Right cardiac atrium (tissue), 5 donors: ENCODE results near the gene AGBL4. TPM values are rescaled to one million over a fixed set of nuclear protein-coding genes. Genes with fewer than 3 reads are reported as not detected.
"Not testable (repeated sequence)": the region's sequence is repeated elsewhere in the genome, so short reads cannot be mapped to it uniquely, and the experiment has no call there.

ENCODE experiments used
- ATAC-seq, 2 donors: fragments of 200-7000 bp; cut with Tn5 transposase; one replicate each; pipeline versions ENCODE4 v1.8.0 to v1.9.1; 2020; ENCODE audit warnings: moderate library complexity in 2 of 2, mild to moderate bottlenecking in 1 of 2
- DNase-seq, 3 donors: peaks; one replicate each; pipeline ENCODE4 v3.0.0-alpha.2; 2020
- H3K27ac ChIP-seq: one replicate; pipeline ENCODE4 v1.5.1; 2013; ENCODE audit warnings: mild to moderate bottlenecking, low read length, control low read depth, moderate library complexity
- H3K27me3 ChIP-seq: one replicate; pipeline ENCODE4 v1.6.1; 2013; ENCODE audit not compliant: control insufficient read depth, insufficient read depth
- H3K4me1 ChIP-seq: one replicate; pipeline ENCODE4 v1.6.1; 2013; ENCODE audit warnings: low read length; ENCODE audit not compliant: control insufficient read depth, insufficient read depth
- H3K4me3 ChIP-seq: one replicate; pipeline ENCODE4 v1.5.1; 2013; ENCODE audit warnings: low read length, control low read depth
- H3K9me3 ChIP-seq: one replicate; pipeline ENCODE4 v1.6.1; 2013; ENCODE audit warnings: low read length; ENCODE audit not compliant: control insufficient read depth
- WGBS: extraction: QIAGEN DNeasy Blood & Tissue Kit; methylation state at CpG from one replicate; pipeline ENCODE4 v1.1.7; 2013; 5-methylcytosine and 5-hydroxymethylcytosine counted together
- intact Hi-C, 4 donors: fragments of 100-400 bp; cut with DNase I; formaldehyde crosslinking; loops; one replicate each; pipeline versions ENCODE4 v1.11.0 to v1.14.0; 2022 to 2023
- polyA plus RNA-seq: library from polyadenylated mRNA; stranded (reverse); fragments of 200-250 nt; gene quantifications from one replicate; pipeline ENCODE4 v1.2.3, GENCODE V29; 2013
- total RNA-seq, 4 donors: library from RNA; stranded (reverse); fragmentation: NEBNext Ultra II Directional; extraction: Animal tissue kit (Norgen Biotek cat#: 25700); gene quantifications; one replicate each; pipeline ENCODE4 v1.2.1, GENCODE V29; 2021
- donor health status: healthy with polysubstance abuse.
- donor health status: DM: no; HTN: yes; CAD: no.
- donor health status: DM: no; HTN: no; CAD: no.
- donor health status: DM: no; HTN: yes; CAD: no; lungs with severe emphysema.
- donor health status: DM: yes; HTN: yes; CAD: no.

AGBL4 gene
- total and polyA plus RNA-seq, 5 donors: 1.1 to 4.3 (median 4.0) TPM

GRCh38 chr1:48532976-48533375, 1490.8 kb downstream of the AGBL4 start:
- no peak for ATAC-seq
- H3K4me1 ChIP-seq: no peaks in the 10 kb centered on the region
- intact Hi-C loops: no loop called here
- H3K27me3 ChIP-seq: no peaks in the 10 kb centered on the region
- WGBS: 49% methylated on average over 1 of the region's 1 CpG
- H3K4me3 ChIP-seq: no peak overlapping the region
- H3K9me3 ChIP-seq: no peaks in the 10 kb centered on the region
- no peak for DNase-seq
- H3K27ac ChIP-seq: no peak overlapping the region

- DNase-seq (peak in 2 of 3 donors; percentile 51 to 57), ATAC-seq (peak in 1 of 2 donors; percentile 35)
- intact Hi-C loops: no loop called here
- Histone ChIP-seq H3K4me1 (no peaks in the 10 kb centered on the region), H3K27me3 (no peaks in the 10 kb centered on the region), H3K4me3 (no peak overlapping the region), H3K9me3 (no peaks in the 10 kb centered on the region), H3K27ac (no peak overlapping the region)
- WGBS: 3% methylated on average over 2 of the region's 2 CpGs
These were observed 1492.9 kb downstream of the AGBL4 start for GRCh38 chr1:48530727-48531351.

GRCh38 chr1:48527051-48527450, 1496.7 kb downstream of the AGBL4 start:
- no peak for DNase-seq
- no peaks in the 10 kb centered on the region for H3K4me1 ChIP-seq
- no peak for ATAC-seq
- H3K4me3 ChIP-seq: no peak overlapping the region
- H3K27ac ChIP-seq: no peak overlapping the region
- intact Hi-C loops: no loop called here
- H3K27me3 ChIP-seq: no peaks in the 10 kb centered on the region
- 79% methylated on average over 5 of the region's 5 CpGs for WGBS
- no peaks in the 10 kb centered on the region for H3K9me3 ChIP-seq

DNA sequence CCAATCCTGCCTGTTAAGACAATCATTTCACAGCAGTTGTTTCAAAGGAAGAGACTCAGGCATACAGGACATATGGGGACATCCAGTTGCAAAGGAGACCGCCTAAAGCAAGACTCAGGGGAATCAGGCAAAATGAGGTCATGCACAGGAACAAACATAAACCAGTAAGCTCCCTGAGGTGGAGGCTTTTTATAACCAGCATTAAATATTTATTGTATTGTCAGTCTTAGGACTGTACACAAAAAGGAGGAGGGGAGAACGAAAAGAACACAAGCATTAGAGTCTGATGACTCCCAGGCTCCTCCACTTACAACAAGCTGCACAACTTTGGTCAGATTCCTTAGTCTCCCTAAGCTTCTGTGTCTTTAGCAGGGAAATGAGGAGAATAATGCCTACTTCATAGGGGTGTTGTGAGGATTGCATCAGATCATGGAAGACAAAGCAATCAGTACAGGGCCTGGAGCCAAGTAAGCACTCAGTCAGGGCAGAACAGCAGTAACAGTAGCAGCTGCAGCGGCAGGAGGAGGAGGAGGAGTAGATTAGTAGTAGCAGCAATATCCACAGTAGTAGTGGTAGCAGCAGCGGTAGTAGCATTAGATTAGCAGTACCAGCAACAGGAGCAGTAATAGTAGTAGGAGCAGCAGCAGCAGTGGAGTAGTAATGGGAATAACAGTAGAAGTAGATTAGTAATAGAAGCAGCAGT, 1497.6 kb downstream of the AGBL4 start:
- ATAC-seq (peak; percentile 72 to 81), DNase-seq (peak in 2 of 3 donors; percentile 43 to 67)
- intact Hi-C loops: no loop called here
- Histone ChIP-seq H3K27me3 (no peaks in the 10 kb centered on the region), H3K4me3 (no peak overlapping the region), H3K27ac (no peak overlapping the region), H3K9me3 (no peaks in the 10 kb centered on the region), H3K4me1 (no peaks in the 10 kb centered on the region)
- WGBS: 56% methylated on average over 4 of the region's 4 CpGs

DNA sequence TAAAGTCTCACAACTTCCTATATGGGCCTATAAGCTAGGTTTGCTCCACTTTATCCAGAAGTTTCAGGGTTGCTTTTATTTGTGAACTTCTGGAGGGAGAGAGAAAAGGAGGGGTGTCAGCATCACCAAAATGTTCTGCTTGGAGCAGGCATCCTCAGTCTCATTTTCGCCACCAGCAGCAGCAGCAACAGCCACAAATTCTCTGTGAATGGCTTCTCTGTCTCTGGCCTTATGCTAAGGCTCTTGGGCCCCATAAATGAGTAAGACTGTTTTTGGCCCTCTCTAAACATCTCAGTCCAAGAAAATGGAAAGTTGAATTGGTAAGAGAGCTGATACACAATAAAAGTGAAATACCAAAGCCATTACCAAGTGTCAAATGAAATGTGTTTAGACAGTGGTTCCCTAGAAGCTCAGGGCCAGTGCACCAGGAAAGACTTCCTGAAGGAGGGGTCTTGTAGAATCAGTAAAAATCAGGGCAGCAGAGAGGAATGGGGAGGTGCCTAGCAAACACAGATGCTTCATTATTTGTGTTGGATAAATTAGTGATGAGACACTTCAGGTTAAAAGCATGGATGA, 1498.8 kb downstream of the AGBL4 start:
- intact Hi-C loops: no loop called here
- Histone ChIP-seq H3K4me1 (no peaks in the 10 kb centered on the region), H3K27ac (no peak overlapping the region), H3K9me3 (no peaks in the 10 kb centered on the region), H3K4me3 (no peak overlapping the region), H3K27me3 (no peaks in the 10 kb centered on the region)
- WGBS: 80% methylated on average over 1 of the region's 1 CpG
- DNase-seq (no peak), ATAC-seq (no peak)

GRCh38 chr1:48523558-48523957, 1500.2 kb downstream of the AGBL4 start:
- intact Hi-C loops: no loop called here

DNA sequence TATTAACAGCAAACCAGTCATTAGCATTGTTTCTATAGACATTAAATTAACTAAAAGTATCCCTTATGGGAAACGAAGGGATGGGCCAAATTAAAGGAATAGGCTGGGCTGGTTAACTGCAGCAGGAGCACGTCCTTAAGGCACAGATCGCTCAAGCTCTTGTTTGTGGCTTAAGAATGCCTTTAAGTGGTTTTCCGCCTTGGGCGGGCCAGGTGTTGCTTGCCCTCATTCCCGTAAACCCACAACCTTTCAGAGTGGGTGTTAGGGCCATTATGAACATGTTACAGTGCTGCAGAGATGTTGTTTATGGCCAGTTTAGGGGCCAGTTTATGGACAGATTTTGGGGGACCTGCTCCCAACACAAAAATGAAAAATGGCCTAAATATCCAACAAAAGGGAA, 1503.9 kb downstream of the AGBL4 start:
- H3K9me3 ChIP-seq, H3K27me3 ChIP-seq, H3K4me1 ChIP-seq, H3K4me3 ChIP-seq, DNase-seq, H3K27ac ChIP-seq, intact Hi-C loops, ATAC-seq: not testable (repeated sequence)
- 93% methylated on average over 6 of the region's 6 CpGs for WGBS

More at GRCh38 chr1:48523558-48523957, 1500.2 kb downstream of the AGBL4 start:
- no peaks in the 10 kb centered on the region for H3K4me1 ChIP-seq
- DNase-seq: no peak
- H3K4me3 ChIP-seq: no peak overlapping the region
- WGBS: 87% methylated on average over 3 of the region's 3 CpGs
- H3K27me3 ChIP-seq: no peaks in the 10 kb centered on the region
- H3K9me3 ChIP-seq: no peaks in the 10 kb centered on the region
- ATAC-seq: no peak
- H3K27ac ChIP-seq: no peak overlapping the region

- H3K9me3 ChIP-seq: no peaks in the 10 kb centered on the region
- ATAC-seq (no peak), DNase-seq (no peak)
- intact Hi-C loops: no loop called here
- H3K4me1 ChIP-seq: no peaks in the 10 kb centered on the region
- no peaks in the 10 kb centered on the region for H3K27me3 ChIP-seq
- H3K4me3 ChIP-seq: no peak overlapping the region
- 0% methylated on average over 1 of the region's 1 CpG for WGBS
- H3K27ac ChIP-seq: no peak overlapping the region
These were observed 1516.9 kb downstream of the AGBL4 start for GRCh38 chr1:48506870-48507269.

DNA sequence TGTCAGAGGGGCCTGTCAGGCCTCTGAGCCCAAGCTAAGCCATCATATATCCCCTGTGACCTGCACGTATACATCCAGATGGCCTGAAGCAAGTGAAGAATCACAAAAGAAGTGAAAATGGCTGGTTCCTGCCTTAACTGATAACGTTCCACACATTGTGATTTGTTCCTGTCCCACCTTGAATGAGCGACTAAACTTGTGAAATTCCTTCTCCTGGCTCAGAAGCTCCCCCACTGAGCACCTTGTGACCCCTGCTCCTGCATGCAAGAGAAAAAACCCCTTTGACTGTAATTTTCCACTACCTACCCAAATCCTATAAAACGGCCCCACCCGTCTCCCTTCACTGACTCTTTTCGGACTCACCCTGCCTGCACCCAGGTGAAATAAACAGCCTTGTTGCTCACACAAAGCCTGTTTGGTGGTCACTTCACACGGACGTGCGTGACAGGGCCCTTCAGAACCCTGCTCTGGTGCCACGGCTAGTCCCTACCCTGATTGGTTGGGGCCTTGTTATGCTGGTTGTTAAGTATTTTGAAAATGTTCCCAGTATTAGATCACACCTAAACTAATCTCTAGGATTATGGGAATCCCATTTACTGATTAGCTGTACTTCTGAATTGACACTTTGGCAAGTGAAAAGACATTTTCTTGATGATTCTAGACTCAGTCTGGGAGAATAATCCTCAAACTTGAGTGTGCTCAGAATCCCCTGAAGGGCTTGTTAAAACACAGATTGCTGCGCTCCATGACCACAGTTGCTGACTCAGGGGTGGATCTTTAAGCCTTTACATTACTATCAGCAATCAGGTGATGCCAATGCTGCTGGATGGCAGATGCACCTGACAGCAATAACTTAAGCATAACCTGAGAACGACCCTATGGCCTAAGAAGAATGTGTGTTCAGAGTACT, 1523.0 kb downstream of the AGBL4 start:
- intact Hi-C loops: no loop called here
- H3K27me3 ChIP-seq: no peaks in the 10 kb centered on the region
- no peak for DNase-seq

GRCh38 chr1:48499211-48499735, 1524.5 kb downstream of the AGBL4 start:
- Histone ChIP-seq H3K9me3 (no peaks in the 10 kb centered on the region), H3K4me3 (no peak overlapping the region), H3K4me1 (peaks cover 4% of the 10 kb centered on the region), H3K27me3 (no peaks in the 10 kb centered on the region), H3K27ac (no peak overlapping the region)
- intact Hi-C loops: loop anchor here in 1 of 4 donors (10.0 kb wide), 1 partner anchor 124 kb away; no protein-coding TSS in a partner anchor
- no peak for DNase-seq
- 75% methylated on average over 8 of the region's 8 CpGs for WGBS
- no peak for ATAC-seq

More for the DNA sequence above, 1523.0 kb downstream of the AGBL4 start:
- WGBS: 63% methylated on average over 12 of the region's 12 CpGs
- Histone ChIP-seq H3K27ac (no peak overlapping the region), H3K4me3 (no peak overlapping the region), H3K4me1 (no peaks in the 10 kb centered on the region), H3K9me3 (no peaks in the 10 kb centered on the region)
- ATAC-seq: no peak
